GF-D8 (cell line): ENCODE results near the gene UBXN6.

Experiments
- DNase-seq: peaks from one replicate; lab custom pipeline; 2025; lab: John Stamatoyannopoulos, UW

The UBXN6 gene

GRCh38 chr19:4439243-4439642, 18.4 kb downstream of the UBXN6 start:
- no peak for DNase-seq

DNA sequence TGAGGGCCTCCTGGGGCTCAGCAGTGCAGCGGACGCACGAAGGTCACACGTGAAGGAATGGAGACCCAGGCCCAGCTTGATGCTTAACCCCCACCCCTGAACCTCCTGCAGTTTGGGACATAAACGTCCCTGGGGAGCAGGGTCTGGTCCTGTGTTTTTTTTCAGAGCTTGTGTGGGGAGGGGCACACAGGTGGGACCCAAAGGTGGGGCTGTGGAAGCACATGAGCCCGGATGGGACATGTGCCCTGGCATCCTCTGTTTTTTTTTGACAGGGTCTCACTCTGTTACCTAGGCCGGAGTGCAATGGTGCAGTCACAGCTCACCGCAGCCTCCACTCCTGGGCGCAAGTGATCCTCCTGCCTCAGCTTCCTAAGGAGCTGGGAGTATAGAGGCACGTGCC, 20.5 kb downstream of the UBXN6 start:
- no peak for DNase-seq

DNA sequence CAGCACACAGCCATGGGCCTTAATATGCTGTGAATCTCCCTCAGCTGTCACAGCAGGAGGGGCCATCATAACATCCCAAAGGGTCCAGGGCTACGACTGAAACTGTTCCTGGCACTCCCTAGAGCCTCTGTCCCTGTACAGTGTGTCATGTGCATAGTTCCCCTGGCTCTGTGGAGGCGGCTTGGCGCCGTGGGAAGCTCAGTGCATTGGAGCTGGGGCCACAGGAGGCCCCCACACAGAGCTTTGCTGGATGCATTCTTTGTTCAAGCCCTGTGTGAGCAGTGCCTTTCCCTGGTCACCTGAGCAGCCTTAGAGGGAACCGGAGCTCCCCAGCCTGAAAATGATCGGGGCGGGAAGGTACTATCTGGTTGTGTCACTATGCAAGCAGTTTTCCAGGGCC, 21.4 kb downstream of the UBXN6 start:
- DNase-seq: no peak

GRCh38 chr19:4434391-4434790, 23.2 kb downstream of the UBXN6 start:
- no peak for DNase-seq

GRCh38 chr19:4432918-4433506, 24.6 kb downstream of the UBXN6 start:
- DNase-seq: no peak

DNA sequence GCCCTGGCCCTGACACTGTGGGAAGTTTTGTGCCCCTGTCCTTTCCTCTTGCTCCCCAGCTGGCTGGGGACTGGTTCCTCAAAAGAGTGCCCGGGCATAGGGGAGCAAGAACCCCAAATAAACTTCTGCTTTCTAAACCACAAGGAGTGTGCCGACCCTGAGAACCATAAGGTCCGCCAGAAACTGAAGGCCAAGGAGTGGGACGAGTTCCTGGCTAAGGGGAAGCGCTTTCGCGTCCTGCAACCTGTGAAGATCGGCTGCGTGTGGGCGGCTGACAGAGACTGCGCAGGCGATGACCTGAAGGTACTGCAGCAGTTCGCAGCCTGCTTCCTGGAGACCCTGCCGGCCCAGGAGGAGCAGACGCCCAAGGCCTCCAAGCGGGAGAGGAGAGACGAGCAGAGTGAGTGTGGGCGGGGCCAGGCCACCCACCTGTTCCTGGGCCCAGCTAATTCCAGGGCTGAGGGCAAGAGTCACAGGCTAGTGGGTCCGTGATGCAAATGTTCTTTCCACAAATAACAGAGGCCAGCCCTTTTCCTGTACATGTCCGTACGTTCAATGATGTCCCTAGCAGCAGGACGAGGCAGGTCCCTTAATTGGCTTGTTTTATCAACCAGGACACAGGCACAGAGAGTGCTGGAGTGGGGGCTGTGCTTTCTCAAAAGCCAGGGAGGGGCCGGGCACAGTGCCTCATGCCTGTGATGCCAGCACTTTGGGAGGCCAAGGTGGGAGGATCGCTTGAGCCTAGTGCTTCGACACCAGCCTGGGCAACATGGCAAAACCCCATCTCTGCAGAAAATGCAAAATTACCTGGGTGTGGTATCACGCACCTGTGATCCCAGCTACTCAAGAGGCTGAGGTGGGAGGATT, 25.6 kb downstream of the UBXN6 start:
- peak; percentile 12 for DNase-seq

DNA sequence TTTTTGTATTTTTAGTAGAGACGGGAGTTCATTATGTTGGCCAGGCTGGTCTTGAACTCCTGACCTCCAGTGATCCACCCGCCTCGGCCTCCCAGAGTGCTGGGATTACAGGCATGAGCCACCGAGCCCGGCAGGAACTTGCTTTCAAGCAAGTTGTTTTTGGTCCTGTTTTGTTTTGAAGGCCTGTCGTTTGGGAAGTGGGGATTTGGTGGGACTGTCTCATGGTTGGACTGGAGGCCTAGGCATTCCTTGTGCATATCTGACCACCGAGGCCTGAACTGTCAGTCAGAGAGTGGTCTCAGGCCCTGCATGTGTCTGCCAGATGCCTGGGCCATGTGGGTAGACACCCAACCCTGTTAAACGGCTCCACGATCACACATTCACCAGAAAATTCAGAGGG, 26.3 kb downstream of the UBXN6 start:
- no peak for DNase-seq

- DNase-seq: peak; percentile 72
Observed at GRCh38 chr19:4430760-4431159, 26.8 kb downstream of the UBXN6 start.

DNA sequence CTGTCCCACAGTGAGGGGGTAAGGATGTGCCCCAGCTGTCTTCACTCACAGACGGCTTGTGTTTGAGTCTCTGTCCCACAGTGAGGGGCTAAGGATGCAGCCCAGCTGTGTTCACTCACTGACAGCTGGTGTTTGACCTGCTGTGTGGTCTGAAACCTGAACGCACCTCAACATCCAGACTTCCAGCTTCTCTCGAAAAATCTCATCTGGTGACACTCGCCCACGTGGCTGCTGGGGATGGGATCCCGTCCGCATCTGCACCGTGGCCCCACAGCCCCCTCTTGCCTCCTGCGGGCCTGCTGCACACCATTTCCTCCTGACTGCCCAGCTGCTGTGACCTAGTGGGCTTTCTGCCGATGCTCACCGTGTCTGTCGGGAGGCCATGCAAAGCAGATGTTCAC, 27.8 kb downstream of the UBXN6 start:
- DNase-seq: no peak

DNA sequence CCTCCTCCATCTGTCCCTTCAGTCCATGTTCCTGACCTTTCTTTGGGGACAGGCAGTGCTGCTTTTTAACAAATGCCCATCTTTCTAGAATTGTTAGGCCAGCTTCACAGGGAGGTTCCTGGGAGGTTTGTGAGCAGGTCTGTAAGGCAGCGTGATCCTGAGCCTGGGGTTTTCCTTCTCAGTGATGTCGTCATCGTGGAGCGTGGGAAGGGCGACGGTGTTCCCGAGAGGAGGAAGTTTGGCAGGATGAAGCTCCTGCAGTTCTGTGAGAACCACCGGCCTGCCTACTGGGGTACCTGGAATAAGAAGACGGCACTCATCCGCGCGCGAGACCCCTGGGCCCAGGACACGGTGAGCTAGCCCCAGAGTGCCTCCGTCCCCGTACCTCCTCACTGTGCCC, 28.3 kb downstream of the UBXN6 start:
- no peak for DNase-seq

DNA sequence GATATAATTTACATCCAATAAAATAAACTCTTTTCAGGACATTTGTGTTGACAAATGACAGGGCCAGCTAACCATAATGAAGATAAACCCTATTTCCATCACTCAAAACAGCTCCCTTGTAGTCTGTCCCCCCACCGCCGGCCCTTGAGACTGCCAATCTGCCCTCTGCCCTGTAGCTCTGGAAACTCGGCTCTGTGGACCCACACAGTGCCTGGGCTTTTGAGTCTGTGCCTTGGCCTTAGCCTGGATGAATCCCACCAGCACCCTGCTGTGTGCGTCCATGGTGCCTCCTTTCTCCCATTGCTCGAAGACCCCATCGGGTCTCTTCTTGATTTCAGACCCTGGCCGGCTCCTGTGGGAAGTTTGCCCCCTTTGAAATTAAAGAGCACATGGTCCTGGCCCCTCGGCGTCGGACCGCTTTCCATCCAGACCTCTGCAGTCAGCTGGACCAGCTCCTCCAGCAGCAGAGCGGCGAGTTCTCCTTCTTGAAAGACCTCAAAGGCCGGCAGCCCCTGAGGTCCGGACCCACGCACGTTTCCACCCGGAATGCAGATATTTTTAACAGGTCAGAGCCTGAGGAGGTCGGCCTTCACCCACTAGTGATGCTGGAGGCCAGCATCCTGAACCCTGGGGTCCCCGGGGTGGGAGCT, 29.1 kb downstream of the UBXN6 start:
- no peak for DNase-seq

GRCh38 chr19:4425537-4425936, 32.1 kb downstream of the UBXN6 start:
- DNase-seq: no peak

DNA sequence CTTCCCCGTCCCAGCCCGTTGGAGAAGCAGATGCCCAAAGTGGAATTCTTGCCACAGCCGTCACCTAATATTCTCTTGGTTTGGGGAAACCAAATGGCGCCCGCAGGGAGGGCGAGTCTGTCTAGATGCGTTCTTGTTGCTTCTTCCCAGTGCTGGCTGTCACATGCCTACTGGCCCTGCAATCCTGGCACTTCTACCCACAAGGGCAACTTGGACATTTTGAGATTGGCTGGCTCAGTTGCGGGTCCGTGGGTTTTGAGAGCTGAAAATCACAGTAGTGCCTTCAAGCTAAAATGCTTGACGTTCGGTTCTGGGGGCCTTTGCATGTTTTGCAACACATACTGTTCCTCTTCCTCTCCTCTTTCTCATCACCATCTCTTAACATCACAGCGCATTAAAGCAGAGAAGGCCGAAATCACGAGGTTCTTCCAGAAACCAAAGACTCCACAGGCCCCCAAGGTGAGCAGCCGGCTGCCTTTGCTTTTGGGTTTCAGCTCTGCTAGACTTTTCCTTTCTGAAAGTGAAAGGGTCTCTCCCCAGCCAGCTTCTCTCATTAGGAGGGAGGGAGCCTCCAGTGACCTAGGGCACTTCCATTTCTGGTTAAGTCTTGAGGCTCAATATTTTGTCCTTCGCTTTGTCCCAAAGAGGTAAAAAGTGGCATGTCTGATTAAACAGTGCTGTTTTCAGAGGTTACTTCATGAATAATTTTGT, 34.0 kb downstream of the UBXN6 start:
- DNase-seq: no peak

- no peak for DNase-seq
Observed at GRCh38 chr19:4416268-4416667, 41.3 kb downstream of the UBXN6 start.

DNA sequence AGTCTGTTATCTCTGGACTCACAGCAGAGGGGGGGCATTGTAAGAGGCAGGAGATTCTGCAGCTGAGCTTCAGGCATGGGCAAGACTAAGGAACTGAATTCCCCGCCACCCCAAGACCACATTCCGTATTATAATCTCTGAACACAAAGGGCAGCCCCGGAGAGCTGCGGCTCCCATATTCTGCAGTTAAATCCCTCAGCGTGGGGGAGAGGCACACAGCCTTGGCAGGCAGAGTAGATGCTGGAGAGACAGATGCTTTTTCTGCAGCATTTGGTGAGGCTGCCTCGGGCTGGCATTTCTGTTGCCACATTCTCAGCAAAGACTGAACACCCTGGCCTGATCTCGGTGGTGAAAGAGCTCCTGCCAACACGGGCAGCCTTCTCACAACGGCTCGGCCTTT, 42.2 kb downstream of the UBXN6 start:
- no peak for DNase-seq

DNA sequence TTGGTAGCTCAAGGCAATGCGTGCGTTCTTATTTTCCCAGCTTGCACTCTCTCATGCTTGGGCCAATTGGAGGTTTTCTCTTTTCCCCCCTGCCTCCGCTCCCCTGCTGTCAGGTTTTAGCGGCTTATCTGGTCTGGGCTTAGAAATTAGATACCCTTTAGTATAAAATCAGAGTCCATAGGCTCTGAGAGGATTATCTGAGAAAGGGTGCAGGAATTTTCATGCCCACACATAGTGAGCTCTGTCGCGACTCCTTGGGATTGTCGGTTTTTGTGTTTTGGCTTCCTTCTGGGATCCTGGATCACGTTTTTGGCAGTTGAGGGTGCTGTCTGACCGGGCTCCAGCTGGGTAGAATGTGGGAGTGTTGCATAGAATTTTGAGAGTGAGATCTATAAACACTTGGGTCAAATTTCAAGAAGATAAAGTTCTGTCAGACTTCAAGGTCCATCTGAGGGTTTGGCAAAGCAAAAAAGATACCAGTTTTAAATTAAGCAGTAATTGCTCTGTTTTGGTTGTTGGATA, 42.7 kb downstream of the UBXN6 start:
- DNase-seq: no peak

DNA sequence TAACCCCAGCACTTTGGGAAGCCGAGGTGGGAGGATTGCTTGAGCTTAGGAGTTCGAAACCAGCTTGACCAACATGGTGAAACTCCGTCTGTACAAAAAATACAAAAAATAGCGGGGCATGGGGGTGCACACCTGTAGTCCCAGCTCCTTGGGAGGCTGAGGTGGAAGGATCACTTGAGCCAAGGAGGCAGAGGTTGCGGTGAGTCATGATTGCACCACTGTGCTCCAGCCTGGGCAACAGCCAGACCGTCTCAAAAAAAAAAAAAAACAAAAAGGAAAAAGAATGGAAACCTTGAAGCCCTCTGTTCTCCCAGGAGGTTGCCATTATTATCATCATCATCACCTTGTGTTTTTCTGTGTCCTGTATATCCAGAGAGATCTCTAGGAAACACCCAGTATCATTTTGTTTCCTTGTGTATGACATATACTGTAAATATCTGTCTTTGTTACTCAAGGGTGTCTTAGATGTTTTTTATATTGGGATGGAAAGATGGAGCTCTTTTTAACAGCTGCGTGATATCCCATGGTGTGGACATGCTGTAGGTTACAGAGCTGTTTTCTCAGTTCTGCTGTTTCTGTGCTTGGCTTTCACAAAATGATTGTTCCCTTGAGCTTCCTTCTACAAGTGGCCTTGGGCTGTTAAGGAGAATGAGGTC, 43.3 kb downstream of the UBXN6 start:
- DNase-seq: no peak

GRCh38 chr19:4413588-4413987, 44.0 kb downstream of the UBXN6 start:
- DNase-seq: no peak

GRCh38 chr19:4409123-4409933, 48.3 kb downstream of the UBXN6 start:
- no peak for DNase-seq

GRCh38 chr19:4406626-4407025, 51.0 kb downstream of the UBXN6 start:
- DNase-seq: no peak

DNA sequence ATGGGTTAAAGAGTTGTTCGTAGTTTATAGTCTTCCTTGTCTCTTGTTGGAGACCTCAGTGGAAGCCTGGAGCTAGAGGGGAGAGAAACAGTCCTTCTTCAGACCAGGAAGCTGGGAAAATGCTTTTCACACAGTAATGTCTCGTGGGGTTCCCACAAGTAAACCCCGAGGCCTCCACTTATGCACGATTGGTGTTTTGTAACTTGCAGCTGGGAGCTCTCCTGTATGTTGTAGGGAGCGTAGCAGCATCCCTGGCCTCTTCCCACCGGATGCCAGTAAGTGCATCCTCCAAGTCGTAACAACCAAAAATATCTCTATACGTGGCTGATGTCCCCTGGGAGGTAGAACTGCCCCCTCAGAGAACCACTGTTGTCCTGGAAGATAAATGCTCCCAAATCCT, 51.6 kb downstream of the UBXN6 start:
- DNase-seq: no peak
